Activated CD8-positive, alpha-beta memory T cell treated with anti-CD3 and anti-CD28 coated beads for 4 hours (primary cell): ENCODE results near the gene FAF1.

Experiments
- DNase-seq, 2 donors: peaks; one replicate each; pipeline ENCODE4 v3.0.0-alpha.2; 2020; ENCODE audit warnings: low read depth in 2 of 2

FAF1 gene

GRCh38 chr1:50492142-50492541 is 467.9 kb downstream of the FAF1 start:
- no peak for DNase-seq

DNA sequence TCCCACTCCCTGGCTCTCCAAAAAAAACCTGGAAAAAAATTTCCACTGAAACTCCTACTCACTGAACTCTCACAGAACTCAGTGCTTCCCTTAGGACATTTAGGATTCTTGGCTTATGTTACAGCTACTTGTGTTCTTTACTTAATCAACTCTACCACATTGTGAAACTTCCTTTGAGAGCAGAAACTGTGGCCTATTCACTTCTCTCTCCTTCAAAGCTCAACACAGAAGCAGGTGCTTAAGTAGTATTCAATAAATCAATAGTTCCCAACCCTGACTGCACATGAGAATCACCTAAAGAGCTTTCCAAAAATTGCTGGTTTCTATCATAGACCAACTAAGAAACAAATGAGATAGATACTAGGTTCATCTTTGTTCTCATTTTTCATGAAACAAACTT is 468.9 kb downstream of the FAF1 start:
- no peak for DNase-seq

DNA sequence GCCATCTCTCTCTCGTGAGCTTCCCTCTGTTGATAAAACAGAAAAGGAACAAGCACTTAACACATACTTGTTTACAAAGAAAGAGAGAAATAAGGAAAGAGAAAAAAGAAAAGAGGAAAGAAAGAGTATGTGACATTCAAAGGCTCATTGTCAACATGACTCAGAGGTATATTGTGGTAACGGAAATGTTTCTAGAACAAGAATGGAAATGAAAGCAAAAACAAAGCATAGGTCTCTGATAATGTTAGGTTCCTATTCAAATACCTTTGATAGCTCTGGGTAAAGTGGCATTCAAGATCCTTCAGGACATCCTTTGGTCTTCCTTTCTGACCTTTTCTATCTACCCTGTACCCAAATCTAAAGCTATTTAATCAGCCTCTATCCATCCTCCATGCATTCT is 469.4 kb downstream of the FAF1 start:
- no peak for DNase-seq

DNA sequence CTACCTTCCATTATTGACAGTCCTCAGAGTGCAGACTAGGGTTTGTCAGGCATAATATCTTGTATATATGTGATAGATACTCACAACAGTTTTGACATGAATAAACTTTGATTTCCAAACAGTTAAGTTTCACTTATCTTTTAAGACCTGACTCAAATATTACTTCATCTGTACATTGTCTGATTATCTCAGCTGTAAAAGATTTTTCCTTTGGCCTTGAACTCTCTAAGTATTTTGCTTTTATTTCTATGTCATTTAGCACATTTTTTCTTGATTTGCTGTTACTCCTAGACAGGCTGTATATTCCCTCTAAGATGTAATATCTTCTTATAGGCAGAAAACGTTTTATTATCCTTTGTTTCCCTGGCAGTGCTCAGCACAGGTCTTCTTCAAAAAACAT is 471.2 kb downstream of the FAF1 start:
- DNase-seq, result no peak

DNA sequence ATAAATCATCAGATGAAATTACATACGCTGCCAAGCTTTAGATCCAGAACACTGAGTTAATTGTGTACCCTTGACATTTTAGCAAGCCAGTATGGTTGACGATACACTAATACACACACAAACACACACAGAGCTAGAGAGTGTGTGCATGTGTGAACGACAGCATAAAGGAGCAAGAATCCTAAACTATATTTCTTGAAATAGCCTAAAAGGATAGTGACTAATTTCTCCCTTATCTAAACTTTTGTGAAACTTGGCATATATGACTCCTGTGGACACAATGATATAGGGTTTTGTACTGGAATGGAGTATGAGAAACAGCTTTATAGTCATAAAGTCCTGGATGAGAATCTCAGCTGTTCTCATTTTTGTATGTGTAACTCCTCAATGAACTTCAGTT is 471.7 kb downstream of the FAF1 start:
- DNase-seq, result no peak

- no peak for DNase-seq
These were observed 472.3 kb downstream of the FAF1 start for GRCh38 chr1:50487725-50488124.

GRCh38 chr1:50481142-50481736 is 478.8 kb downstream of the FAF1 start:
- no peak for DNase-seq

- DNase-seq, result no peak
These were observed 483.3 kb downstream of the FAF1 start for GRCh38 chr1:50476800-50477199.

- no peak for DNase-seq
These were observed 484.9 kb downstream of the FAF1 start for GRCh38 chr1:50474859-50475809.

DNA sequence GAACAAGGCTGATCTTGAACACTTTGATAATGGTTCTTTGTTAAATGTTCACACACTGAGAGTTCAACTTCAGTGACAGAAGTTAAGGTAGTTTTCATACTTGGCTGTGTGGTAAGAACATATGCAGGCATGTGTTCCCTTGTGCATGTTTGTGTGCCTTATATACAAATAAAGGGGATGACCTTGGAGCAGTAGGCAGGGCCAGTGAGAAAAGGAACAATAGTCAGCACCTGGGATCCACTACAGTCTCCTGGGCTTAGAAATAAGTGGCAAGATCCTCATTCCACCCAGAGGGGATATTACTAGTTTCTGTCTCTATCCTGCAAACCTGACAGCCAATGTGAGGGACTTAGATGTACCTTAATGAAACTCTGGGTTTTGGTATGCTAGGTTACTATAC is 486.6 kb downstream of the FAF1 start:
- no peak for DNase-seq

DNA sequence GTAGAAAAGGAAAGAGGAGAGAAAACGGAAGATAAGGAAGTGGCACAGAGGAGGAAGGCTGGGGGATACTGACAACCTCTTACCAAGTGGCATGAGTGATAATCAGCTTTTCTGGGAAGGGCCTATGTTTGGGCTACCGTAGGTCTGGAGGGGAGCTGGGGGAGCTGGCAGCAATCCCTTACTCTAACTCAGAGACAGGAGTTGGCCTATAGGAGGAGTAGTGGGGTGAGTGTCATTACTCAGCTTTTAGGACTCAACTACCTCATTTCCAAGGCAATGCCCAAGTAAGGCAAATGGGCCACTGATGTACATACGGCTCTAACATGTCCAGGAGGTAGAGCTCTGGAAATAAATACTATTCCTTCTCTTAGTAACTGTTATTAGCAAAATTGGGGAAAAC is 488.1 kb downstream of the FAF1 start:
- DNase-seq, result no peak

DNA sequence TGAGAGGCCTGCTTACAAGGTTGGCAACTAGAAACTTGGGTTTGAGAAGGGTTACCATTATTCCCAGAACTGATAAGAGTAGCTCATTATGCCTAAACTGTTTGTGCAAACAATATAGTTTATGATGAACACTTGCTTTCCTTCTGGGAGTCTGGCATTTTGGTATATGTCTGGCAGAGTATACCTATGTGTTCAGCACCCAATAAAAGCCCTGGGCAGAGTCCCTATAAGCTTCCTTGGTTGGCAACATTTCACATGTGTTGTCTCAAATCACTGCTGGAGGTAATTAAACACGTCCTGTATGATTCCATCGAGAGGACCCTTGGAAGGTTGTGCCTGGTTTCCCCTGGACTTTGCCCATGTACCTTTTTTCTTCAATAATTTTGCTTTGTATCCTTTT is 497.1 kb downstream of the FAF1 start:
- DNase-seq, result no peak

DNA sequence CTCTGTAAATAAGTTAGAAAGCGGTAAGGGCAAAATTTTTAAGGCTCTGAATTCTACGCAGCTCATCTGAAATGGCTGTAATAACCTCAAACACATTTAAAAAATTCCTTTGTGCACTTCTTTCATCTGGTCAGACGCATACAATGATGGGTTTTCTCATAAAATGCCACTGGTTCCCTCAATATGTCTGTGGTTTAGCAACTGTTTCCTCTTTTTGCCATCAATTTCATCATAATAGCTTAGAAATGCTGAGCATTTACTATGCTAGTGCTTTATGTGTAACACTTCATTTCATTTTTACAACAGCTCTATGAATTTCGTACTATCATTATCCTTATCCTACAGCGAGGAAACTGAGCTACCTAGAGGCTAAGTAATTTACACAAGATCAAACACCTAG is 501.6 kb downstream of the FAF1 start:
- DNase-seq, result no peak

DNA sequence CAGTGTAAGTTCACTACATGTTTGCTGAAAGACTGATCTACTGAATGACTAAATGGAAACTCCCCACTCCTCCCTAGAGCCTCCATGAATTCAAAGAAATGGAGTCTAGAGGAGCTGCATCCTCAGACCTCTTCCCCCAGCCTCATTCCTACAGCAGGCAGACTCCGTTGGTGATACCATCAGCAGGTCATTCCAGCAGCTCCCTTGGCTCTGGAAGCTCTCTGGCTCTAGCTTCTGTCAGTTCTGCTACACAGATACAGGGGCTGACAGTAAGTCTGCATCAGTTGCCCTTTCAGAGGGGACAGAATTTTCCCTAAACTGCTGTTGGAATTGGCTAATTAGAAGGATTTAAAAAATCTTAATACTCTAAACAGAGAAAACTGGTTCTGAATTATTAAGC is 505.2 kb downstream of the FAF1 start:
- no peak for DNase-seq

DNA sequence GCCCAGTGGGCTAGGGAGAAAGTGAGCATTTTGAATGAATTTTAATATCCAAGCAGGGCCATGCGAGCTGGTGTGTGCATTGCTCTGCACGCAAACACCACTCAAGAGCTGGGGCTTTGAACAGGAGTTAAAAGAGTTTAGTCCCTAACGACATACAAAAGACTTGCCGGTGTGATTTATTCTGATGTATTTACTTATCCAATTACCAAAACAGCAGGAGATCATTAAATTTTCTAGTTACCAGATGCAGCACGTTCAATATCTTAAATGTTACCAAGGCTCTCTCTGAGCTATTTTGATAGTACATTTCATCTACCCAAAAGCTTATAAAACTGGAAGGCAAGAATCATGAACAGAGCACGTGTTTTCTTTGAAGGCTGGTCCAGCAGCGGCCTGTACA is 506.8 kb downstream of the FAF1 start:
- DNase-seq, result no peak

DNA sequence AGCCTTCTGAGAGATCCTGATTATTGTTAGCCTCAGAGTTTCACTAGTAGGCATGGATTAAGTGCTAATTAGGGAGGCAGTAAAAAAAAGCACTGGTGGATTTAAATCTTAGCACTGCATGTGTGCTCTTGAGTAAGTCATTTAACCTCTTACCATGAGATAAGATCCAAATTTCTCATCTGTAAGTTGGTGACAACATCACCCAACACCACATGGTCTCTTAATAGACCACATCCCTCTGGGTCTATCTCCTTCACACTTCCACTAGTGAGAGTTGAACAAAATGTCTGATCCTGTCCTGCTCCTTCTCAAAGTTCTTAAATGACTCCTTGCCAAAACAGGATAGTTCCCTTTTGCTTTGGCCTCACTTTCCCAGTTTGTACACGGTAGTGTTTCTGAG is 507.4 kb downstream of the FAF1 start:
- DNase-seq, result no peak

DNA sequence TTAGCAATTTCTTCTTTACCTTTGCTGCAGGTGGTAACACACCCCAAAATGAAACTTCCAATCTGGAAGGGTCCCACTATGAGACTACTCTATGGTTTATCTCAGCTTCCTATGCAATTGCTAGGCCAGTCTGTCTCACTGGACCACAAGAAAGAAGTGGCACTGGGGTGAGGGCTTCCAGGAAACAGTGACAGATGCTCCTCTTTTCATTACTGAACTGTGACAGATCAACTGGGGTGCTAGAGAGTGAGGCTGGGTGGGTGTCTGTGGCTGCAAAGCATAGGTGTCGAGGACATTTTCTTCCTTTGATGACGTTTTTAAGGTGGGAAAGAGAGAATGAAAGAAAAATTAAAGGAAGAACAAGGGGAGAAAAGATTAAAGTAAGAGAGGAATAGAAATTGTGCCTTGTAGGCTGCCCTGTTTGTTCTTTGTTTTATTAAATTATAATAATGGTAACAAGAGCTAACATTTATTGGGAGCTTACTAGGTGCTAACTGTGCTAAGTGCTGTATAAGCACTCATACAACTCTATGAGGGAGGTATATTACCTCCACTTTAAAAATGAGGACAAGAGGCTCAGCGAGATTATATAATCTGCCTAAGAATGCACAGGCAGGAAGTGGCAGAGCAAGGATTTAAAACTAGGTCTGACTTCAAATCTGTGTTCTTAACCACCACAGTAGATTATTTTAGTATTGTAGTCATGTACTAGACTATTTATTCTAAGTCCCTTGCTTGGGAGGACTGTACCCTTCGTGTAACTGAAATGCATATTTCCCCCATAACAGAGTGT is 509.0 kb downstream of the FAF1 start:
- no peak for DNase-seq

- no peak for DNase-seq
These were observed 512.1 kb downstream of the FAF1 start for GRCh38 chr1:50447961-50448360.

- no peak for DNase-seq
These were observed 518.9 kb downstream of the FAF1 start for GRCh38 chr1:50441183-50441582.

- no peak for DNase-seq
These were observed 521.1 kb downstream of the FAF1 start for GRCh38 chr1:50438945-50439344.

- no peak for DNase-seq
These were observed 523.6 kb downstream of the FAF1 start for GRCh38 chr1:50436489-50436888.

DNA sequence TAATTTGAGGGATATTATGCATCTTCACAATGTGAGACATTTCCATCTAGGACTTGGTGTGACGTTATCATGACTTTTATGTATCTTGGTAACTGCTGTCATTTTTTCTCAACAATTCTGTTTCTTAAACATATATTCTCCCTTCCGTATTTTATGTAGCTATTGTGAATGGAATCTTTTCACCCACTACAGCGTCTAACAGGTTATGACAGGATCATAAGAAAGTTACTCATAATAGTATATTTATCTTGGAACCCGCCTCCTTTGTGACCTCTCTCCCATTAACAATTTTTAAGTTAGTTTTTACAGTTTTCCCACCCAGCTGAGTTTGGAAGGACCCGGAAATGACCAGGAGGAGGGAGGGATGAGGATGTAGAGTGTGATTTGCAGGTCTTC is 530.1 kb downstream of the FAF1 start:
- no peak for DNase-seq
